Left lung (tissue), 10 donors: ENCODE measurements around the gene TECTB. TPM values are rescaled to one million over a fixed set of nuclear protein-coding genes. Genes with fewer than 3 reads are reported as not detected.

Source experiments
- ATAC-seq: fragments of 200-7000 bp; cut with Tn5 transposase; one replicate; pipeline ENCODE4 v1.9.1; 2020; ENCODE audit warnings: moderate library complexity
- DNase-seq, 4 donors: peaks; one replicate each; pipeline ENCODE4 v3.0.0-alpha.2; 2013 to 2020
- H3K27ac ChIP-seq, 2 donors: fragments of 200-600 bp; sonication (generic) in 1 of 2; one replicate each; pipeline versions ENCODE4 v1.5.0 to v1.8.0; 2020 to 2021
- H3K27me3 ChIP-seq, 2 donors: fragments of 200-600 bp; sonication (generic) in 1 of 2; one replicate each; pipeline versions ENCODE4 v1.5.0 to v1.8.0; 2020 to 2021
- H3K36me3 ChIP-seq, 2 donors: fragments of 200-600 bp; sonication (generic) in 1 of 2; one replicate each; pipeline versions ENCODE4 v1.5.0 to v1.8.0; 2020 to 2021
- H3K4me1 ChIP-seq, 2 donors: fragments of 200-600 bp; one replicate each; pipeline ENCODE4 v1.8.0; 2021
- H3K4me3 ChIP-seq, 2 donors: fragments of 200-600 bp; sonication (generic) in 1 of 2; one replicate each; pipeline versions ENCODE4 v1.5.0 to v1.8.0; 2020 to 2021; ENCODE audit warnings: mild to moderate bottlenecking in 1 of 2
- H3K9me3 ChIP-seq, 2 donors: fragments of 200-600 bp; sonication (generic) in 1 of 2; one replicate each; pipeline versions ENCODE4 v1.5.0 to v1.8.0; 2020 to 2021
- intact Hi-C, 2 donors: fragments of 100-400 bp; cut with DNase I; formaldehyde crosslinking; loops; one replicate each; pipeline versions ENCODE4 v1.11.2 to v1.14.2; 2022
- polyA plus RNA-seq, 6 donors: library from polyadenylated mRNA; unstranded; fragments of 120-200 nt; gene quantifications; one replicate each; pipeline ENCODE4 v1.2.1, GENCODE V29; 2013; ENCODE audit not compliant: insufficient read length in 6 of 6
- total RNA-seq, 2 donors: library from RNA; stranded (reverse); fragmentation: NEBNext Ultra II Directional; extraction: Animal tissue kit (Norgen Biotek cat#: 25700); gene quantifications; one replicate each; pipeline ENCODE4 v1.2.1, GENCODE V29; 2021
- TF ChIP-seq, protein P1 (sequence below), 2 donors: fragments of 200-600 bp; sonication (generic) in 1 of 2; IDR thresholded peaks; one replicate each; pipeline versions ENCODE4 v1.5.0 to v1.8.0; 2021; ENCODE audit warnings: antibody characterized with exemption in 2 of 2
- donor health status: DM: no; HTN: yes; CAD: no.
- donor health status: DM: no; HTN: no; CAD: no.

TECTB gene
- total and polyA plus RNA-seq, 8 donors: not detected

DNA sequence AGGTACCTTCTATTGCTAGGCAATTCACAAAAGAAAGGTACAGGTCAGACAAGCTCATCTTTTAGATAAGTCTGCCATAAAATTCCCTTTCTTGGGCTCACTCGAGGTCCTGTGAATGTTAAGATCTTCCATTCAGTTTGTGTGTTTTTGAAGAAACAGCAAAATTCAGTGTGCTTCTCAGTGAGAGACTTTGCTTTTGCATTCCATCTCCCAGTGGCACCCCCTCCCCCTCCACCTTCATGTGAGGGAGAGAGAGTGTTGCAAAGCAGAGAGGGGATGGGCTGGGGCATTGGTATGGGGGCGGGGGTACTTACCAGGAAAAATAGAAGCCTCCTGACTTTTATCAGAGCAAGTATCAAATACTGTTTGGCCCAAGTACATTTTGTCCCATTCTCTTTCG is 3.8 kb upstream of the TECTB start:
- Histone ChIP-seq H3K27me3 (peaks cover 0 to 7% of the 10 kb centered on the region in 2 donors), H3K27ac (no peak overlapping the region), H3K4me1 (no peaks in the 10 kb centered on the region), H3K4me3 (no peak overlapping the region), H3K9me3 (no peaks in the 10 kb centered on the region), H3K36me3 (no peaks in the 10 kb centered on the region)
- ATAC-seq: peak; percentile 62
- DNase-seq: no peak
- TF ChIP-seq, protein P1, sequence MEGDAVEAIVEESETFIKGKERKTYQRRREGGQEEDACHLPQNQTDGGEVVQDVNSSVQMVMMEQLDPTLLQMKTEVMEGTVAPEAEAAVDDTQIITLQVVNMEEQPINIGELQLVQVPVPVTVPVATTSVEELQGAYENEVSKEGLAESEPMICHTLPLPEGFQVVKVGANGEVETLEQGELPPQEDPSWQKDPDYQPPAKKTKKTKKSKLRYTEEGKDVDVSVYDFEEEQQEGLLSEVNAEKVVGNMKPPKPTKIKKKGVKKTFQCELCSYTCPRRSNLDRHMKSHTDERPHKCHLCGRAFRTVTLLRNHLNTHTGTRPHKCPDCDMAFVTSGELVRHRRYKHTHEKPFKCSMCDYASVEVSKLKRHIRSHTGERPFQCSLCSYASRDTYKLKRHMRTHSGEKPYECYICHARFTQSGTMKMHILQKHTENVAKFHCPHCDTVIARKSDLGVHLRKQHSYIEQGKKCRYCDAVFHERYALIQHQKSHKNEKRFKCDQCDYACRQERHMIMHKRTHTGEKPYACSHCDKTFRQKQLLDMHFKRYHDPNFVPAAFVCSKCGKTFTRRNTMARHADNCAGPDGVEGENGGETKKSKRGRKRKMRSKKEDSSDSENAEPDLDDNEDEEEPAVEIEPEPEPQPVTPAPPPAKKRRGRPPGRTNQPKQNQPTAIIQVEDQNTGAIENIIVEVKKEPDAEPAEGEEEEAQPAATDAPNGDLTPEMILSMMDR (IDR thresholded peaks at IDR 0.05): no peak
- intact Hi-C loops: no loop called here

DNA sequence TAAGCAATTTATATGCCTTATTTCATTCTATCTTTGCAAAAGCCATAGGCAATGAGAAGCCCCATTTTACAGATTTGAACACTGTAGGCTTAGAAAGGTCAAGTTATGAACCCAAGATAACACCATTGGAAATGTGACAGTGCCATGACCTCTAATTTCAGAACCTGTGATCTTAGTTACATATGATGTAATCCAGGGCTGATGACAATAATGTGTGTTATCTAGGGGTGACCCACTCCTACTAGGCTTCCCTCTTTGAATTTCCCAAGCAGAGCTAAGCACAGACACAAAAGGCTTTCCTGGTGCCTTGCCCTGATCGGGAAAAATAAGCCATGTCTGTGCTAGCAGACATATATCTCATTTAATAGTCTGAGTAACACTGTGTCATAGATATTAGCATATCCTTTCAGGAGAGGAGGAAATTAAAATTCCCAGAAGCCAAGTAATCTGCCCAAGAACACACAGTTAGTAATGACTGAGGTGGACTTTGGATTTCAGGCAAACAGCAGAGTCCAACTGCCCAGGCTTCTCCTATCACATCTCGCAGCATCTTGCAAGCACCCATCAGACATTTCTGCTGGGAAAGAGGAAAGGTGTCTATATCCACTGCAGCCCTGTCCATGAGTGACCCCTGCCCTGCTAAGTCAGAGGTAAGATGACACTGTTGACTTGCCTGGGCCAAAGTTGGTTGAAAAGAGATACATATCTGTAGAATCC is 2.8 kb upstream of the TECTB start:
- intact Hi-C loops: no loop called here
- no peaks in the 10 kb centered on the region for H3K9me3 ChIP-seq
- no peaks in the 10 kb centered on the region for H3K4me1 ChIP-seq
- H3K27me3 ChIP-seq: peaks cover 0 to 7% of the 10 kb centered on the region in 2 donors
- no peak overlapping the region for H3K27ac ChIP-seq
- DNase-seq (no peak), ATAC-seq (no peak)
- H3K4me3 ChIP-seq: no peak overlapping the region
- TF ChIP-seq, protein P1 (IDR thresholded peaks at IDR 0.05): no peak
- no peaks in the 10 kb centered on the region for H3K36me3 ChIP-seq

DNA sequence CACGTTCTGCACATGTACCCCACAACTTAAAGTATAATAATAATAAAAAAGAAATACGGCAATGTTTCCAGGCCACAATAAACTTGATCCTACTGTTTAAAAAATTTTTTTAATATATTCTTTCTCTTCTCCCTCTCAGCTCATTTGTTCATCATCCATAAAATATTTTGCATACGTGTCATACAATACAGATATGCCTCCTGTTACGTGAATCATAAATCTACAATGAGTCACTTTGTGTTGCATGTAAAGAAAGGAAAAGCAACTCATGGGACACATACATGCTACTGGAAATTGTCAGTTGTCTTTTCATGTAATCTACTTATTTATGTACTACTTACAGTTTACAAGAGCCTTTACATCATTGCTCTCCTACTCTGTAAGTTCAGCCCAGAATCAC is 1.1 kb upstream of the TECTB start:
- no peak overlapping the region for H3K4me3 ChIP-seq
- H3K9me3 ChIP-seq: no peaks in the 10 kb centered on the region
- no peaks in the 10 kb centered on the region for H3K36me3 ChIP-seq
- no peaks in the 10 kb centered on the region for H3K4me1 ChIP-seq
- intact Hi-C loops: no loop called here
- H3K27ac ChIP-seq: no peak overlapping the region
- H3K27me3 ChIP-seq: peaks cover 0 to 7% of the 10 kb centered on the region in 2 donors
- no peak for DNase-seq
- TF ChIP-seq, protein P1 (IDR thresholded peaks at IDR 0.05): no peak
- no peak for ATAC-seq

GRCh38 chr10:112286837-112287818 is 3.9 kb downstream of the TECTB start:
- DNase-seq (peak in 3 of 4 donors; percentile 11 to 52 (median 48)), ATAC-seq (peak; percentile 90)
- Histone ChIP-seq H3K27me3 (peaks cover 0 to 7% of the 10 kb centered on the region in 2 donors), H3K36me3 (no peaks in the 10 kb centered on the region), H3K27ac (no peak overlapping the region), H3K9me3 (no peaks in the 10 kb centered on the region), H3K4me1 (no peaks in the 10 kb centered on the region), H3K4me3 (no peak overlapping the region)
- intact Hi-C loops: no loop called here
- TF ChIP-seq, protein P1 (IDR thresholded peaks at IDR 0.05): no peak

GRCh38 chr10:112287844-112288243 is 4.6 kb downstream of the TECTB start:
- ATAC-seq: peak; percentile 14
- TF ChIP-seq, protein P1 (IDR thresholded peaks at IDR 0.05): no peak

More at GRCh38 chr10:112287844-112288243, 4.6 kb downstream of the TECTB start:
- Histone ChIP-seq H3K4me1 (no peaks in the 10 kb centered on the region), H3K36me3 (no peaks in the 10 kb centered on the region), H3K27ac (no peak overlapping the region), H3K4me3 (no peak overlapping the region), H3K9me3 (no peaks in the 10 kb centered on the region), H3K27me3 (peaks cover 0 to 7% of the 10 kb centered on the region in 2 donors)
- intact Hi-C loops: no loop called here
- no peak for DNase-seq
